CD4-positive, alpha-beta T cell treated with Interferon alpha-2 for 1 hour (primary cell): ENCODE data around the gene APCDD1.
"Not testable (repeated sequence)": the region's sequence is repeated elsewhere in the genome, so short reads cannot be mapped to it uniquely, and the experiment has no call there.

Experiments
- DNase-seq, 2 donors: peaks; one replicate each; pipeline ENCODE4 v3.0.0-alpha.2; 2020 to 2022

Gene APCDD1

GRCh38 chr18:10533111-10533510, 78.7 kb downstream of the APCDD1 start:
- no peak for DNase-seq

GRCh38 chr18:10536280-10536679, 81.8 kb downstream of the APCDD1 start:
- no peak for DNase-seq

- no peak for DNase-seq
Measured at GRCh38 chr18:10537765-10538164, 83.3 kb downstream of the APCDD1 start.

GRCh38 chr18:10539124-10539523, 84.7 kb downstream of the APCDD1 start:
- not testable (repeated sequence) for DNase-seq
